Embryonic facial prominence (tissue), 1 donor: ENCODE results near the gene RHPN2.
"Not testable (repeated sequence)": the region's sequence is repeated elsewhere in the genome, so short reads cannot be mapped to it uniquely, and the experiment has no call there.

Experiments
- DNase-seq: peaks from one replicate; pipeline ENCODE4 v3.0.0-alpha.2; 2016; ENCODE audit errors: extremely low spot score

Gene RHPN2

DNA sequence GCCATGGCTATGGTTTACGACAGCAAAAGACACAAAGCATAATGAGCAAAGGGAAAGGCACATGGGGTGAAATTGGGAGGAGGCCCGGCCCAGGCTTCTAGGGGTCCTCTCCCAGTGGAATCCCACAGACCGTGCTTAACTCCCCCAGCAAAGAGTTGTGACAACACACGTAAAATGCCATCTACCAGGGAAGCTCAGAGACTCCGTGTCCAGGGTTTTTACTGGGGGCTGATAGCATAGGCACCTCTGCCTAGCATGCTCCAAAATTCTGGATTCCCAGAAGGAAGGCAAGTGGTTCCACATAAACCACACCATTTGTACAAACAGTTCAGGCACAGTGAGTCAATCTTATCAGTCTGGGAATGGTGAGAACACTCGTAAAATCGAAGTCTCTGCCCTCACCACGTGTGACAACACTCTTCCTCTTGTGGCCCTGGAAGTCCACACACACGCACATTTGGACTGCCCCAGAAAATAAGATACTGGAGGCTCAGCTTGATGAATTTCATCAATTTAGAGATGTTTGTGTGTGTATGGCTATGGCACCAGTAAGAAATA, 34.9 kb downstream of the RHPN2 start:
- DNase-seq = no peak

DNA sequence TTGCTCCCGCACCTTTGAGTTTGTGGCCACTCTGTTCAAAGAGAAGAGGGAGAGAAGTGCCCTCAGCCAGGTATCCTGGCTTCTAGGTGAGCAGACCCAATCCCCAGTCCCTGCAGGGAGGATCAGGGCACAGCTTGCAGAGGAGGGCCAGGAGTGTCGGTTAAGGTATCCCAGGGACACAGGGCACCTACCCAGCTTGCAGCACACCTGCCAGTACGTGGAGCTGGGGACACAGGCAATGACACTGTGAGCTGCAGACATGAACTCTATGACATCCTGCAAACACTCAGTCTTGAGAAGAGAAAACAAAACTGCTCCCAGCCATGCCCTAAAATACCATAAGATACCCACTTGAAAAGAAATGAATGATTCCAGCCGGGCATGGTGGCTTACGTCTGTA, 38.1 kb downstream of the RHPN2 start:
- not testable (repeated sequence) for DNase-seq

DNA sequence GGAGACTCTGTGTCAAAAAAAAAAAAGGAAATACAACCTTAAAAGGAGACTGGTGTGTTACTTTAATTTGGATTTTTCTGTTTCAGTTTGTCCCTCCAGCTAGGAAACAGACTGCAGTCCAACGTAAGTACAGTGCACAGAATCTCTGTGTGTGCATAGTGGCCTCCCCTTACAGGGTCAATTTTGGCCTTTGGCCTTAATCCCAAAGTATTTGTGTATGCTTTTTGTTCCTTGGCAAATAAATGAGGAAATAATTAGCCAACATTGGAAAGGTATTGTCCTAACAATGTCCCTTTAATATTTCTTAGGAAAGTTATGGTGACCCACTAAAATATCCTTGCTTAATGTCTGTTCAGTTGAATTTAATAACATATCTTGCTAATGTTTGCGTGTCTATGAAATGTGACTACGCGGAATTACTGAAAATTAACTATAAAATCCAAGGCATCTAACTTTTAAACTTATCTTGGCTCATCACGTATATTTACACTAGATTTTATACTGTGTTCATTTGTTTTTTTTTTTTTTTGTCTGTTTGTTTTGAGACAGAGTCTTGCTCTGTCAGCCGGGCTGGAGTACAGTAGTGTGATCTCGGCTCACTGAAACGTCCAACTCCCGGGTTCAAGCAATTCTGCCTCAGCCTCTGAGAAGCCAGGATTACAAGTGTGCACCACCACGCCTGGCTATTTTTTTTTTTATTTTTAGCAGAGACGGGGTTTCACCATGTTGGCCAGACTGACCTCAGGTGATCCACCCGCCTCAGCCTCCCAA, 39.0 kb downstream of the RHPN2 start:
- not testable (repeated sequence) for DNase-seq

DNA sequence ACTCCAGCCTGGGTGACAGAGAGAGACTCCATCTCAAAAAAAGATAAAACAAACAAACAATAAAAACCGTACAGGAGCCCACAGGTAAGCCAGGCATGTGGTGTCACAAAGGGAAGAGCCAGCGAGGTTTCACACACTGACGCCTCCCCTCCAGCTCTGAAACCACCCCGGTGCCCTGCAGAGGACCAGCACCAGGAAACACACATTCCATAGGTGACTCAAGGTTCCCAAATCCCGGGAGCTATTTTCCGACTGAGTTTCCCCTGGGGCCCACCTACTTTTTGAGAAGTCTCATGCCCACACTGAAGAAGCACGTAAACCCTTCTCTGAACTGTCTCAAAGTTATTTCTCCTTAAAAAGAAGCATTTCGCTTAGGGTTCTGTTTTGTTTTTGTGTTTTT, 40.3 kb downstream of the RHPN2 start:
- no peak for DNase-seq

DNA sequence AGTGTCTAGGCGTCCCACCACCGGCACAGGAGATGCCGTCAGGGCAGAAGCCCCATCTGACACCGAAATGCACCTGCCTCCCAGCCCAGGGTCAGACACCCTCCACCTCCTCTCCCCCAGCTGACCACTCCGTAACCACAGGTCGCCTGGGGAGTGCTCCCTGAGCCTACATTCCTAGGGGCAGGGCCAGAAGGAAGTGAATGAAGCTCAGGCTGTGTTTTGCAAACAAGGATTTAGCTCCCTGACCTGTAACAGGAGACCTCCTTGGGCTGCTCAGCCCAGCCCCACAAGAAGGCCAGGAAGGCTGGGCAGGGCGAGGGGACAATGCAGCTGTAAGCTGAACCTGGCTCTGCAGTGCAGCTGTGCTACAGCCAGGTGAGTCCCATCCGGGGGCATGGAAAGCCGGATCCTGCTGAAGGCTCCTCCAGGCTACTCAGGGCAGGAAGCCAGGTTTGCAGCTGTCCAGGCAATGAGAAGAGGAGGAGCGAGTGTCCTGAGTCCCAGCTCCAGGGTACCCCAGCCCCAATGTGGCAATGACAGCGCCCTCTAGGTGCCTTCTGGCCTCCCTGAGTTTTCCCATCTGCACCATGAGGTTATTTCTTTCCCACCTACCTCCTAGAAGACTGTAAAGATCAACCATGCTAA, 42.1 kb downstream of the RHPN2 start:
- DNase-seq = no peak

DNA sequence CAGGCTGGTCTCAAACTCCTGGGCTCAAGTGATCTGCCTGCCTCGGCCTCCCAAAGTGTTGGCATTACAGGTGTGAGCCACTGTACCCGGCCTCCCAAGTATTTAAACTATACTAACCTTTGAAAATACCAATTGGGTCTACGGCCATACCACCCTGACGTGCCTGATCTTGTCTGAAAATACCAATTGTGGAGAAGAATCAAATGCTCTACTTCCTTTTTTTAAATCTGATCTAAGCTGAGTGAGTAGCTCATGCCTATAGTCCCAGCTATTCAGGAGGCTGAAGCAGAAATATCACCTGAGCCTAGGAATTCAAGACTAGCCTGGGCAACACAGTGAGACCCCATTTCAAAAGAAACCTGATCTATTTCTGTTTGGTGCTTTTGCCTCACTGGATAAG, 53.8 kb downstream of the RHPN2 start:
- not testable (repeated sequence) for DNase-seq

DNA sequence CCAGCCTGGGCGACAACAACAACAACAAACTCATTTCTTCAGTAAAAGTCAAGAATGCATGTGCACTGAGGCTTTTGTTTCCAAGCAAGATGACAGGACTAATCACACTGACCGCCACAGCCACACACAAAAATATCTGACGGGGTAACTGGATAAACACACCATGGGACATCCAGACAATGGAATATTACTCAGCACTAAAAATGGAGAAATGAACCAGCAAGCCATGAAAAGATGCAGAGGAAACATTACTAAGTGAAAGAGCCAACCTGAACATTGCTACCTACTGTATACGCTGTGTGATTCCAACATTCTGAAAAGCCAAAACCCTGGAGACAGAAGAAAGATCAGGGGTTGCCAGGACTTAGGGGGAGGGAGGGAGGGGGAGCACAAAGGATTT, 56.0 kb downstream of the RHPN2 start:
- no peak for DNase-seq

DNA sequence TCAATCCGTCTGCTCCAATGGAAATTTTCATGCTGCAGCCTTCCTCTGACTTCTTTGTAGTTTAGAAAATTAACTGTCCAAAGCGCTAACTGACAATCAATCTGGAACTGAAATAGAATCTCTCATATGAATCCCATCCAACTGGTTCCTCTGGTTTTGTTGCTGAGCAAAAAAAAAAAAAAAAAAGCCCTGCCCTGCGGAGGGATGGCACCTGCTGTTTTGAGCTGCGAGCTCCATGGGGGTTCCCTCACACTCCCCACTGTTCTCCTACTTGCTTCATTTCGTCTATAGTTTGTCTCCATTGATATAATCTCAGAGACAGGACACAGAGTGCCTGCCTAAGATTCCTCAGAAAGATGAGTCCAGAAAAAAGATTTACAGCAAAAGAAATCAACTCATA, 59.2 kb downstream of the RHPN2 start:
- no peak for DNase-seq

DNA sequence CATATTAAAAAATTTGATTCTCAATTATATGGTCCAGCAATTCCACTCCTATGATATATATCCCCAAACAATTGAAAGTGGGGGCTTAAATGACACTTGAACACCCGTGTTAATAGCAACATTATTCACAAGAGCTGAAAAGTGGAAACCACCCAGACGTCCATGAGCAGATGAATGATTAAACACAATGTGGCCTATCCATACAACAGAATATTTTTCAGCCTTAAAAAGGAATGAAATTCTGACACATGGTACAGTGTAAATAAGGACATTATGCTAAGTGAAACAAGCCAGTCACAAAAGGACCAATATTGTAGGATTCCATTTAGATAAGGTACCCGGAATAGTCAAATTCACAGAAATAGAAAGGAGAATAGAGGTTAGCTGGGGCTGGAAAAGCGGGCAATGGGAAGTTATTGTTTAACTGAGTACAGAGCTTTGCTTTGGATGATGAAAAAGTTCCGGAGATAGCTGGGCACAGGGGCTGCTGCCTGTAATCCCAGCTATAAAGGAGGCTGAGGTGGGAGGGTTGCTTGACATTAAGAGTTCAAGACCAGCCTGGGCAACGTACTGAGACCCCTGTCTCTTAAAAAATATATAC, 61.2 kb downstream of the RHPN2 start:
- DNase-seq = not testable (repeated sequence)

DNA sequence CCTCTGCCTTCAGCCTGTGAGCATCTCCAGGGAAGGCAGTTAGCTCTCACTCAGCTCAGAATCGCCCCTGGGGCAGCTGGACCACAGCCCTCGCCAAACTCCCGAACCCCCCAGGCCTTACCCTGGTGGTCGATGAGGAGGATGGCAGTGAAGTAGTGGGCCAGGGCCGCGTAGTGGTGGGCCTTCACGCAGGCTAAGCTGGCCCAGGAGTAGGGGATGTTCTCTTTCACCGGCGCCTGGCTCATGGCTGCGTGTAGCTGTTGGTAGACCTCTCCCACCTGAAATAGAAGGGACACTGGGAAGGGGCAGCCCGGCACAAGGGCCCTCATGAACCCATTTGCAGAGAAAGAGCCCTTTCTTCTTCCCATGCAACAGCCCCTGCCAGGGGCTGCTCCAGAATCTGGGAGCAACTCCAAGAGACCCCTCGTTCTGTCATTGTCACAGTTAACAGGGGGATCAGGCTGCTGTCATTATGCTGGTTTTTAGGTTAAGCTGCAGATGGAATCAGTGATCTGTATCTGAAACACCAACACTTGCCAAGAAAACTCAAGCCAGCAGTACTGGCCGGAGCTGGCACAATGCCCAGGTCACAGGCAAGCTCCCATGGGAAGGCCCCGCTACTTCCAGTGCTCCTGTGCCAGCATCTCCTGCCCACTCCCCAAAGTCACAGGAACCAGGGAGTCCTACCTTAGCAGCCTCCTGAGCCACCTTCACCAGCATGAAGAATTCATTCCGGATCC, 62.4 kb downstream of the RHPN2 start:
- not testable (repeated sequence) for DNase-seq

DNA sequence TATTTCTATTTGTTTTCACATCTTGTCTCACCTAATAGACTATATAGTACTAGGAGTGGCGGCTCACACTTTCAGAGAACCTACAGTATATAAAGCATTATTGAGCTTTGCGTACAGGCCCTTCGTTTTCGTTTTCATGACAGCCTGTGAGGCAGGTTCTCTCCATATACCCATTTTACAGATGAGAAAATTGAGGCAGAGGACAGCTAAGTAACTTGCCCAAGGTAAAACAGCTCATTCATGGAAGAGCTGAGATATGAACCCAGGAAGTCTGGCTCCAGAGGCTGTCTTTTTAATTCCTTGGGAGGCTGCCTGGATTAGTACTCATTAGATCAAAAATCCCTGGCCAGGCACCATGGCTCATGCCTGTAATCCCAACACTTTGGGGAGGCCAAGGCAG, 63.8 kb downstream of the RHPN2 start:
- DNase-seq = no peak

DNA sequence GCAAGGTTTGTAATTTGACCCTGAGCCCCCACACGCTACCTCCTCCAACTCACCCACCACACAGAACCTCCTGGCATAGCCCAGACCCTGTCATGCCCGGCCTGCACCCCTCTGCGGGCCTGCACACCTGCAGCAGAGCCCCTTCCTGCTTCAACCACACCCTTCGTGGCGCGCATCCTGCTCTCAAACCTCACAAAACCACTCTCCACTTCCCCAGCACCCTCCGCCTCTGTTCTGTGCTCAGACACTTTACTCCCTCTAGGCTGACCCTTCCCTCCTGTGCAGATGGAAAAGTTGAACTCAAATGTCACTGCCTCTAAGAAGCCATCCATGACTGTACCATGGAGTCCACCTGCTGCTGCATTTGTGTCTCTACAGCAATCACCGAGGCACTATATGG, 64.2 kb downstream of the RHPN2 start:
- no peak for DNase-seq

DNA sequence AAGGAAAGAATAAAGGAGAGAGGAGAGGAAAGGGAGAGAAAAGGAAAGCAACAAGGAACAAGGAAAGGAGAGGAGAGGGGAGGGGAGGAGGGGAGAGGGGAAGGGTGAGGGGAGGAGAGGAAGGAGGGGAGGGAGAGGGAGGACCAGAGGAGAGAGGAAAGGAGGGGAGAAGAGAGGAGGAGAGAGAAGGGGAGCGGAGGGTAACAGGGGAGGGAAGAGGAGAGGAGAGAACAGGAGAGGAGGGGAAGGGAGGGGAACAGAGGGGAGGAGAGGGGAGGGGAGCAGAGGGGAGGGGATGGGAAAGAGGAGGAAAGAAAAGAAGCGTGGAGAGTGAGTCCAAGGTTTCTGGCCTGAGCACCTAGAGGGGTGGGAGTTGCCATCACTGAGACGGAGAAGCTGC, 66.0 kb downstream of the RHPN2 start:
- DNase-seq = no peak

DNA sequence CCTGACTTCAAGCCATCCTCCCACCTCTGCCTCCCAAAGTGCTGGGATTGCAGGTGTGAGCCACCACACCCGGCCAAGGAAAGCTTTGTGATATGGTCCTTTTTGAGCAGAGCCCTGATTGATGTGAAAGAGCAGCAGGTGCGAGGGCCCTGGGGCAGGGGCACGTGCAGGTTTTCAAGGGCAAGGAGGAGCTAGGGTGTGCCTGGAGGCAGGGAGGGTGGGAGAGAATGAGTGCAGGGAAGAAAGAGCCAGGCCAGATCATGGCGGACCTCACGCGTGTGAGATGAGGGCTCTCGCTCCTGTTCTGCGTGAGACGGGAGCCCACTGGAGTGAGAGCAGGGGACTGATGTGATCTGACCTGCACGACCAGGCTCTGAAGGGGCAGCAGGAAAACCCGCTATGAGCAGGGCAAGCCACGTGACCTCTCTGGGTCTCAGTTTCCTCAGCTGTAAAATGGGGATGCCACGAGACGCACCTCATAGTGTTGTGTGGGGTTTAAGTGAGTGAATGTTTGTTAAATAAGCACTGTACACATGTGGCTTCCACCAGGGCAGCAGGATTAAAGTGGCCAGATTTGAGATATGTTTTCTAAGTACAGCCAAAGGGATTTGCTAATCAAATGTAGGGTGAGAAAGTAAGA, 66.9 kb downstream of the RHPN2 start:
- DNase-seq = no peak

DNA sequence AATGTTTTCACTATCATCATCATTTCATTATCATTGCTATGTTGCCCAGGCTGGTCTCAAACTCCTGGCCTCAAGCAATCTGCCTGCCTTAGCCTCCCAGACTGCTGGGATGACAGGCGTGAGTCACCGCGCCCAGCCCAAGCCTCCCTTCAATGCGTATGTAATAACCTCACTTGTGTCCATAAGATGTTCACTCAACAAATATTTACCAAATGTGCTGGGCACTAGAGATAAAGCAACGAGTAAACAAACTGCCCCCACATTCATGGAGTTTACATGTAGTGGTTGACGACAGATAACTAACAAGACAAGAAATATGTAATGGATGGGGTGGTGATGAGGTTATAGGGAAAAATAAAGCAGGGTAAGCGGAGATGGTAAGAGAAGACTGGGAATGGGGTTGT, 67.6 kb downstream of the RHPN2 start:
- DNase-seq = not testable (repeated sequence)

DNA sequence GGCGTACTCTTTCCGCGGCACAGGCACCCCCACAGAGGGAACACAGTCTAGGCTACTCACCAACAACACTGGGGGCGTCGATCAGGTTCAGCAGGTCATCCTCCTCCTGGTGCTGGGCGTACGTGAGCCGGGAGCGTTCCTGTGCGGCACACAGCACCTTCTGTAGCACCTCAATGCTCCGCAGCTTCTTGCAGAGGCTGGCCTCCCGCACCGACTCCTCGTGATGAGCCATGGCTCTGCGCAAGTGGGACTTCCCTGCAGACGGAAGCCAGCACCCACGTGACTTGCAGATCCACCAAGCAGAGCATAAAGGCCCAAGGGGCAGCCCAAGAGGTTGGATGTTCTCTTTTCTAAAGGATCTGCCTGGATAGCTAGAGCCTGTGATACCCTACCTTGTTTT, 68.7 kb downstream of the RHPN2 start:
- not testable (repeated sequence) for DNase-seq

DNA sequence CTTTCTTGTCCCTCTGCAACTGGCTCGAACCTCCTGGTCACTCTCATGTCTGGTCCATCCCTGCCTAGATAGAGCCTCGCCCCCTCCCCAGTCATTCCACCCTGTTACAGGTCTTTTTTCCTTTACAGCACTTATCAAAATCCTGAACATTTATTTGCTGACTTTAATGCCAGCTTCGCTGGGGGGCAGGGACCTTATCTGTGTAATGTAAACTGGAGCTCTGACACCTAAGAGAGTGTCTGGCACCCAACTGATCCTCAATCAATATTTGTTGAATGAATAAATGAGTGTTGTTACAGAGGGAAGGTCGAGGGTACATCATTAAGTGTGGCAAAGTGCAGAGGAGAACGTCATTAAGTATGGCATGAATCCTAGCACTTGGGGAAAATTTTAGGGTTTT, 76.0 kb downstream of the RHPN2 start:
- no peak for DNase-seq

DNA sequence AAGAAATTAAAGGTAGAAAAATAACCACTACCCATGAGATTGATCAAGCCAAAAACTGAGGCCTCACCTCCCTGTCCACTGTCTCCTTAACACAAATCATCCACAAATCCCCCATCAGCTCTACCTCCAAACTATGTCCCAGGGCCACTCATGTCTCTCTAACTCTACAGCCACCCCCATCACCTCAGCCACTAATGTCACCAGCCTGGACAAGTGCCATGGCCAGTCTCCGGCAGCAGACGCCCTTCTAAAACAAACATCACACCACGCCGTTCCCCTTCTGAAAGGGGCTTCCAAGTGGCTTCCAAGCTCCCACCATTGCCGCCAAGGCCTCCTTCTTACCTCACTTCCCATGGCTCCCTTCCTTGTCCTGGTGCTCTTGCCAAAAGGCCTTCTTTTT, 76.4 kb downstream of the RHPN2 start:
- DNase-seq = not testable (repeated sequence)

DNA sequence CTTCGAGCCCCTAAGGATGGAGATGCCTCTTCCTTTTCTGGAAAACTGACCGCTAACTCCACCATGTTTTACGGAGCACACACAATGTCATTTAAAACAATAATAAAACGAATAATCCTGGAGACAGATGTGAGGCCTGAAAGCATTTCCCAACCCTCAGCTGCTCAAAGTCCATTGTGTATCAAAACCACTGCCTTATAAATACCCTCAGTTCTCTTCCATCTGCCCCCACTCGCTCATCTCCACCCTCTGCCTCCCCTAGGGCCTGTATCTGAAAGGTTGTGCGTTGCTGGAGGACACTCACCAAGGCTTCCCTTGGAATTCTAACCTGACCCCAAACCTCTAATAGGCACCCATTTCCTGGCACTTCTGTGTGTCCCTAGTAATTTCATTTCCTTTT, 82.2 kb downstream of the RHPN2 start:
- not testable (repeated sequence) for DNase-seq

DNA sequence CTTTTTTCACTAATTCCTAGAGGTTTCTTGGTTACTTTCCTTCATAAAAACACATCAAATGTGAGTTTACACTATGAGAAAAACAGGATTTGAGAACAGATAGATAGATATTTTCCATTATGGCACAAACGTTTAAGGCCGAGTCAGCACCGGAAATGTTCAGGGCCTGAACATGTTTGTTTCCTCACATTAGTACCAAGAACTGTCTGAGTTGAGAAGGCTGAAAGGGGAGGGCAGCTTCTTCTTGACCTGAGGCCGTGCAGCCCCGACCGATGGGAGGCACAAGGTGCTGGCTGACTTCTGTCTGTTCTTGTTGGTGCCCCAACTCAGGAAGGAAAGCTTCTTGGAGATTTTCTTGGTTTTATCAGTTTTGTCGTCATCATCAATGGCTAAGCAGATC, 84.9 kb downstream of the RHPN2 start:
- DNase-seq = not testable (repeated sequence)

DNA sequence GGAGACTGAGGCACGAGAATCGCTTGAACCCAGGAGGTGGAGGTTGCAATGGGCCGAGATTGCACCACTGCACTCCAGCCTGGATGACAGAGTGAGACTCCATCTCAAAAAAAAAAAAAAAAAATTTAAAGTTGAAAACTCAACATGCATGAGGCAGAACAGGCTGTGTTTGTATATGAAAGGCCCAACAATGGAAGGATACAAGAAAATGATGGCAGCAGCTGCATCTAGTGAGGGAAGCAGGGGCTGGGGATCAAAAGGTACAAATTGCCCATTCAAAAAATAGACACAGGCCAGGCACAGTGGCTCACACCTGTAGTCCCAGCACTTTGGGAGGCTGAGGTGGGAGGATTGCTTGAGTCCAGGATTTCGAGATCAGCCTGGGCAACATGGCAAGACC, 86.9 kb downstream of the RHPN2 start:
- not testable (repeated sequence) for DNase-seq

DNA sequence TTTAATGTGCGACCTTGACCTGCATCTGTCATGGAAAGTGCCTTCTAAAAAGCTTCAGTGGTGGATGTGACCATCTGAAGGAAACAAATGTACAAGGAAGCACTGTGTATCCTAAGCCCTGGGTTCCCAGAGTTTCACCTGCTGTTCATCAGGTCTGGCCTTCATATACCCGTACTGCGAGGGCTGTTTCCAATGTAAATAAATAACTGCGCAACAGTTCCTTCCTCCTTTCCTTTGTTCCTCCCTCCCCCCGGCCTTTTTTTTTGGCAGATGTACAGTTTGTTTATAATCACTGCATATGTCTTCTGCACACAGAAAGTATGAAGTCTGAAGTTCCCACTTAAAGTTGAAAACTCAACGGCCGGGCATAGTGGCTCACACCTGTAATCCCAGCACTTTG, 87.4 kb downstream of the RHPN2 start:
- no peak for DNase-seq
